ENCODE data around the gene EIF4ENIF1. TPM values are rescaled to one million over a fixed set of nuclear protein-coding genes. Genes with fewer than 3 reads are reported as not detected.
A peak's percentile ranks its signal among the peaks of the same experiment; 100 is the strongest.

Gene EIF4ENIF1
- total RNA-seq, 4 donors from 2014 or later, result 9.5 to 20.5 (median 16.6) TPM

DNA sequence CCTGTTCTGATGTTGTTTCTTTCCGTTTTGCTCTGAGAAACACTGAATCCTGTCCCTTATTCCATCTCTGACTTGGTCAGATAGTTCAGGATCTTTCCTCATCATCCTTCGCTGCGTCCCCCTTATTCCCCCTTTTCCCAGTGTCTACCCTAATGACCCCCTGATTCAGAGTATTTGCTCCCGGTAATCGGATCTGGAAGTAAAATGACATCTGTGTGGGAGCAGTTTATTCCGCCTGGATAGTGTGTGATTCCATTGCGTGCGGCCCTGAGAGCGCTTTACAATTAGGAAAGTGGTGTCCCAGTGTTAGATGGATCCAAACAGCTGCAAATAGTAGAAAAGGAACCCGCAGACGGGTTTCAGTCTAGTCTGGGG, 89.6 kb downstream of the EIF4ENIF1 start:
- TF ChIP-seq, protein P1, sequence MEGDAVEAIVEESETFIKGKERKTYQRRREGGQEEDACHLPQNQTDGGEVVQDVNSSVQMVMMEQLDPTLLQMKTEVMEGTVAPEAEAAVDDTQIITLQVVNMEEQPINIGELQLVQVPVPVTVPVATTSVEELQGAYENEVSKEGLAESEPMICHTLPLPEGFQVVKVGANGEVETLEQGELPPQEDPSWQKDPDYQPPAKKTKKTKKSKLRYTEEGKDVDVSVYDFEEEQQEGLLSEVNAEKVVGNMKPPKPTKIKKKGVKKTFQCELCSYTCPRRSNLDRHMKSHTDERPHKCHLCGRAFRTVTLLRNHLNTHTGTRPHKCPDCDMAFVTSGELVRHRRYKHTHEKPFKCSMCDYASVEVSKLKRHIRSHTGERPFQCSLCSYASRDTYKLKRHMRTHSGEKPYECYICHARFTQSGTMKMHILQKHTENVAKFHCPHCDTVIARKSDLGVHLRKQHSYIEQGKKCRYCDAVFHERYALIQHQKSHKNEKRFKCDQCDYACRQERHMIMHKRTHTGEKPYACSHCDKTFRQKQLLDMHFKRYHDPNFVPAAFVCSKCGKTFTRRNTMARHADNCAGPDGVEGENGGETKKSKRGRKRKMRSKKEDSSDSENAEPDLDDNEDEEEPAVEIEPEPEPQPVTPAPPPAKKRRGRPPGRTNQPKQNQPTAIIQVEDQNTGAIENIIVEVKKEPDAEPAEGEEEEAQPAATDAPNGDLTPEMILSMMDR (IDR thresholded peaks at IDR 0.05), result no peak
- DNase-seq (ENCODE audit: low spot score) (no peak), ATAC-seq (ENCODE audit: low FRiP score) (no peak)

DNA sequence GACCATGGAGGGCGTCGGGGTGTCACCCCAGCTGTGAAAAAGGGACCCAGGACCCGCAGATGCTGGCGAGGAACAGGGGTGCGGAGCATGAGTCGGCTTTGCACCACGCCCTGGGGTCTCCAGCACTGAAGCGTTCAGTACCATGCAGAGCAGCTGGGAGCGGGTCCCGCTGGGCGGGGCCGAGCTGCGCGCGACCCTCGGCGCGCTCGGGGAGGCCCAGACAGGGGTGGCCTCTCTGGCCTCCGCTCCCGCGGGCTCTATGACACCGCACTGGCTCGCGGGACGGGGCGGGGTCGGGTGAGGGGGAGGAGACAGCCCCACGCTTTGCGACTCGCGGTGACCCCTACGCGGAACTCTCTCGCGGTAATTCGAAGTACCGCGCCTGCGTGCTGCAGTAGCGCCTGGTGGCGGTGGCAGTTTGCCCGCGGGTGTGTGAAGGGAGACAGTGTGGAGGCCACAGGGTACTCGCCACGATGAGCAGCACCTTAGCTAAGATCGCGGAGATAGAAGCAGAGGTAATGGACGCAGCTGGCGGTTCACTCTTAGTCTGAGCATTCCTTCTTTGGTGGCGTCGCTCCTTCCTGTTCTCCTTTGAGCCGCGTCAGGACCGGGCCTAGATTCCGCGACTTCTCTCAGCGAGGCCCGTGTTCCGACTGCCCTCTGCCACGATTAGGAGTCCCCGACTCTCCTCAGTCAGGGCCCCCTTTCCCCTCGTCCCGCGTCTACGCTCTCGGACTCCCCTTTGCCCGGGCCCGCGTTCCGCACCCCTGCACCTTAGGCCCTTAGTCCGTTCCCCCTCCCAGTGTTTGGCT, 90.2 kb downstream of the EIF4ENIF1 start, which contains the start of gene DRG1:
DRG1 (plus strand) TSS at position 394 of the 812 bp plus-strand sequence; CDS start at position 474, 80 bp downstream.
- TF ChIP-seq, protein P1 (IDR thresholded peaks at IDR 0.05), result no peak
- peak; percentile 88 for DNase-seq (ENCODE audit: low spot score)
- ATAC-seq (ENCODE audit: low FRiP score), result peak; percentile 95

DNA sequence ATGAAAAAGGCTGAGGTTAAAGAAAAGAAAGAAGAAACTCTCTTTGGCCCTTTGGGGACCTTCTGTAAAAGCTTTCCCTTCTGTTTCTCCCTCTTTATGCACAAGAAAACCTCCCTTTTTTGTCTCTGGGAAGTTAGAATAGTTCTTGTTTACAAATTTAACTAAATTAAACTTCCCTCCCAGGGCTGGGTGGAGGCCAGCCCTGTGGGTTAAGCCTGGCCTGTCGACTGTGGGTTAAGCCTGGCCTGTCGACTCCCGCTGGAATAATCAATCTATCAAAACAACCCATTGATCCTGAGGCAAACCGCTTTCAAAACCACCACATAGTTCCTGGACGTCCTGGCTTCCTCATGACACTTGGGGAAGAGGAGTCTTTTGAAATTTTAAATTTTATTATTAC, 91.4 kb downstream of the EIF4ENIF1 start:
- DNase-seq (ENCODE audit: low spot score), result no peak
- TF ChIP-seq, protein P1 (IDR thresholded peaks at IDR 0.05), result no peak

DNA sequence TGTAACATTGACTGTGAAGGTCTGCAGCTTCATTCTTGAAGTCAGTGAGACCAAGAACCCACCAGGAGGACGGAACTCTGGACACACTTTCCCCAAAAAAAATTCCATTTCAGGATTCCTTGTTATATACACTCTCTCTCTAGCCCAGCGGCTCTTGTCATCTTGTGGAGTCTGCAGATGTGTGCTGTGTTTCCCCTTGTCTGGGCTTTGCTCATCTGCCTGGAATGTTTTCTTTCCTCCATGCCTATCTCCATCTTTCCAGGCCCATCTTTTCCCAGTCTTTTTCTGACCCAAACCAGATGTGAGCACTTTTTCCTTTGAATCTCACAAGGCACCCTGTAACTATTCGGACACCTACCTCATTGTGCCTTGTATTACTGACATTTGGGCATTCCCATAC, 95.3 kb downstream of the EIF4ENIF1 start:
- DNase-seq (ENCODE audit: low spot score) (no peak), ATAC-seq (ENCODE audit: low FRiP score) (no peak)
- TF ChIP-seq, protein P1 (IDR thresholded peaks at IDR 0.05), result no peak

More for the DNA sequence above, 91.4 kb downstream of the EIF4ENIF1 start:
- no peak for ATAC-seq (ENCODE audit: low FRiP score)

DNA sequence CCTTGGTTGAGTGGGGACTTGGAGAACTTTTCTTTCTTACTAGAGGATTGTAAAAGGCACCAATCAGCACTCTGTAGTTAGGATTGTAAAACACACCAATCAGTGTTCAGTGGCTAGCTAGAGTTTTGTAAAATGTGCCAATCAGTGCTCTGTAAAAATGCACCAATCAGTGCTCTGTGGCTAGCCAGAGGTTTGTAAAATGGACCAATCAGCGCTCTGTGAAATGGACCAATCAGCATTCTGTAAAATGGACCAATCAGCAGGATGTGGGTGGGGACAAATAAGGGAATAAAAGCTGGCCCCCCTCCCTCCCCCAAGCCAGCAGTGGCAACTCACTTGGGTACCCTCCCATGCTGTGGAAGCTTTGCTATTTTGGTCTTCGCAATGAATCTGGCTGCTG, 95.7 kb downstream of the EIF4ENIF1 start:
- TF ChIP-seq, protein P1 (IDR thresholded peaks at IDR 0.05), result no peak
- DNase-seq (ENCODE audit: low spot score), result no peak
- ATAC-seq (ENCODE audit: low FRiP score), result no peak

Small RNA genes within 50 kb of the gene (small RNA-seq; reads per million reads assigned to genes)
- gene AL096701.2 (not detected), gene RNU6-28P (not detected)

Other genes with a start within 250 kb of the EIF4ENIF1 start
- 10 to 100 TPM; 32.8 to 61.2 (median 47.1) TPM for gene PIK3IP1, start 197.4 kb downstream of the EIF4ENIF1 start, total RNA-seq
- gene PATZ1, start 143.5 kb downstream of the EIF4ENIF1 start, total RNA-seq, result 10 to 100 TPM; 10.8 to 15.4 (median 14.8) TPM
- gene DRG1, start 90.2 kb downstream of the EIF4ENIF1 start, total RNA-seq, result 10 to 100 TPM; 59.1 to 88.7 (median 69.2) TPM
- gene SFI1, start 6.7 kb upstream of the EIF4ENIF1 start, total RNA-seq, result 10 to 100 TPM in 3 of 4 donors, 1 to 10 TPM in 1; 8.8 to 19.9 (median 18.8) TPM
- gene PISD, start 172.4 kb upstream of the EIF4ENIF1 start, total RNA-seq, result 100 to 1,000 TPM in 3 of 4 donors, 10 to 100 TPM in 1; 55.2 to 165 (median 122) TPM

Measured in omental fat pad (tissue), 4 donors.